Neural cell (in vitro differentiated cells): Measurements from ENCODE around the gene SLC38A1. TPM values are rescaled to one million over a fixed set of nuclear protein-coding genes. Genes with fewer than 3 reads are reported as not detected.

Experiments
- H2AFZ ChIP-seq: fragments of 200-600, 300-800 bp; sonication (generic), shearing (Covaris generic); 2 replicates; pipeline ENCODE4 v1.6.0; 2014; ENCODE audit warnings: low read depth, mild to moderate bottlenecking, antibody characterized with exemption, low read length, moderate library complexity
- H3F3A ChIP-seq: fragments of 200-600 bp; shearing (Covaris generic); 2 replicates; pipeline ENCODE4 v1.6.1; 2016; ENCODE audit warnings: mild to moderate bottlenecking, moderate library complexity, mixed read lengths, antibody characterized with exemption, low read length; ENCODE audit not compliant: insufficient read depth, poor library complexity, severe bottlenecking
- H3K27ac ChIP-seq: fragments of 200-600, 300-800 bp; sonication (generic), shearing (Covaris generic); 2 replicates; pipeline ENCODE4 v1.5.1; 2014; ENCODE audit warnings: mild to moderate bottlenecking, low read length, moderate library complexity
- H3K27me3 ChIP-seq: fragments of 300-800, 200-600 bp; sonication (generic), shearing (Covaris generic); 2 replicates; pipeline ENCODE4 v1.6.0; 2014; ENCODE audit warnings: mild to moderate bottlenecking, low read depth, low read length, moderate library complexity; ENCODE audit not compliant: insufficient read depth
- H3K36me3 ChIP-seq: fragments of 300-800, 200-600 bp; sonication (generic), shearing (Covaris generic); 2 replicates; pipeline ENCODE4 v1.5.1; 2014; ENCODE audit warnings: mild to moderate bottlenecking, antibody characterized with exemption, low read length, moderate library complexity; ENCODE audit not compliant: insufficient read depth
- H3K4me2 ChIP-seq: fragments of 300-800, 200-600 bp; sonication (generic), shearing (Covaris generic); 2 replicates; pipeline ENCODE4 v1.6.0; 2014; ENCODE audit warnings: mild to moderate bottlenecking, low read length
- H3K4me3 ChIP-seq: fragments of 300-800, 200-600 bp; sonication (generic), shearing (Covaris generic); 2 replicates; pipeline ENCODE4 v1.5.1; 2014; ENCODE audit warnings: mild to moderate bottlenecking, low read length, moderate library complexity
- H3K79me2 ChIP-seq: fragments of 200-600 bp; shearing (Covaris generic); replicated peaks from 2 replicates; pipeline ENCODE4 v1.6.0; 2014; ENCODE audit warnings: mild to moderate bottlenecking, low read length, moderate library complexity; ENCODE audit not compliant: insufficient read depth
- H3K9ac ChIP-seq: fragments of 300-800, 200-600 bp; sonication (generic), shearing (Covaris generic); 2 replicates; pipeline ENCODE4 v1.6.1; 2016; ENCODE audit warnings: mild to moderate bottlenecking, low read length, mixed read lengths
- H3K9me2 ChIP-seq: fragments of 200-600 bp; shearing (Covaris generic); 2 replicates; pipeline ENCODE4 v1.6.1; 2016; ENCODE audit warnings: mild to moderate bottlenecking, low read length, mixed read lengths; ENCODE audit not compliant: insufficient read depth
- H3K9me3 ChIP-seq: fragments of 200-600, 300-800 bp; sonication (generic), shearing (Covaris generic); 2 replicates; pipeline ENCODE4 v1.6.1; 2016; ENCODE audit warnings: mild to moderate bottlenecking, mixed run types, low read length, moderate library complexity, mixed read lengths
- H4K20me1 ChIP-seq: fragments of 200-600 bp; shearing (Covaris generic); 2 replicates; pipeline ENCODE4 v1.6.1; 2016; ENCODE audit warnings: mild to moderate bottlenecking, mixed run types; ENCODE audit not compliant: insufficient read depth
- CTCF ChIP-seq: fragments of 450-650 bp; IDR thresholded peaks from 2 replicates; pipeline ENCODE4 v1.5.1; 2014; ENCODE audit warnings: antibody characterized with exemption, mild to moderate bottlenecking, moderate library complexity; ENCODE audit not compliant: poor library complexity, severe bottlenecking
- EP300 ChIP-seq: fragments of 450-650 bp; conservative IDR thresholded peaks from 2 replicates; pipeline ENCODE4 v1.6.1; 2014; ENCODE audit warnings: antibody characterized with exemption, mild to moderate bottlenecking, moderate library complexity; ENCODE audit not compliant: poor library complexity, severe bottlenecking
- EZH2 ChIP-seq: fragments of 200-600, 300-800 bp; shearing (Covaris generic), sonication (generic); IDR thresholded peaks from 2 replicates; pipeline ENCODE4 v1.6.1; 2014; ENCODE audit warnings: antibody characterized with exemption, low read length, borderline replicate concordance, mild to moderate bottlenecking; ENCODE audit not compliant: insufficient read depth, poor library complexity, severe bottlenecking
- MXI1 ChIP-seq: fragments of 450-650 bp; conservative IDR thresholded peaks from 2 replicates; pipeline ENCODE4 v1.6.1; 2014; ENCODE audit warnings: antibody characterized with exemption, mild to moderate bottlenecking; ENCODE audit not compliant: poor library complexity, severe bottlenecking
- POLR2AphosphoS5 ChIP-seq: IDR thresholded peaks from 2 replicates; pipeline ENCODE4 v1.6.1; 2012
- RAD21 ChIP-seq: fragments of 450-650 bp; conservative IDR thresholded peaks from 2 replicates; pipeline ENCODE4 v1.6.1; 2014; ENCODE audit warnings: antibody characterized with exemption, mild to moderate bottlenecking, moderate library complexity
- REST ChIP-seq: IDR thresholded peaks from 2 replicates; pipeline ENCODE4 v1.6.1; 2012; ENCODE audit warnings: borderline replicate concordance
- SMC3 ChIP-seq: fragments of 450-650 bp; conservative IDR thresholded peaks from 2 replicates; pipeline ENCODE4 v1.6.1; 2014; ENCODE audit warnings: antibody characterized with exemption, mild to moderate bottlenecking, moderate library complexity; ENCODE audit not compliant: poor library complexity
- TAF1 ChIP-seq: IDR thresholded peaks from 2 replicates; pipeline ENCODE4 v1.6.1; 2012; ENCODE audit warnings: low read depth
- polyA plus RNA-seq: library from polyadenylated mRNA; depleted of rRNA; stranded (reverse); fragments of >200 nt; gene quantifications from 2 replicates; pipeline ENCODE4 v1.2.3, GENCODE V29; 2014

Gene SLC38A1
- polyA plus RNA-seq, 1 donor from 2014 or later: 124 TPM

GRCh38 chr12:46144433-46144832, 124.4 kb downstream of the SLC38A1 start:
- no peaks in the 10 kb centered on the region for H3K36me3 ChIP-seq
- no peak overlapping the region for H2AFZ ChIP-seq
- no peak overlapping the region for H3K4me2 ChIP-seq
- no peaks in the 10 kb centered on the region for H3K9me3 ChIP-seq
- no peak overlapping the region for H3K9ac ChIP-seq
- no peaks in the 10 kb centered on the region for H3K27me3 ChIP-seq
- H3K9me2 ChIP-seq: no peaks in the 10 kb centered on the region
- H3K79me2 ChIP-seq: no peaks in the 10 kb centered on the region
- no peak overlapping the region for H3K4me3 ChIP-seq
- no peak for TF ChIP-seq CTCF
- no peak for TF ChIP-seq SMC3
- no peak for TF ChIP-seq POLR2AphosphoS5
- TF ChIP-seq TAF1: no peak
- TF ChIP-seq EZH2: no peak
- no peak for TF ChIP-seq REST
- TF ChIP-seq RAD21: no peak
- H4K20me1 ChIP-seq: no peaks in the 10 kb centered on the region
- no peaks in the 10 kb centered on the region for H3F3A ChIP-seq
- H3K27ac ChIP-seq: no peak overlapping the region

GRCh38 chr12:46136249-46136648, 132.6 kb downstream of the SLC38A1 start:
- H3K79me2 ChIP-seq: no peaks in the 10 kb centered on the region
- no peaks in the 10 kb centered on the region for H3F3A ChIP-seq
- H3K9me3 ChIP-seq: no peaks in the 10 kb centered on the region
- H3K9ac ChIP-seq: no peak overlapping the region
- no peak overlapping the region for H3K27ac ChIP-seq
- H3K4me2 ChIP-seq: no peak overlapping the region
- TF ChIP-seq REST: no peak
- no peak for TF ChIP-seq TAF1
- no peak for TF ChIP-seq MXI1
- no peak for TF ChIP-seq EP300
- no peak for TF ChIP-seq RAD21
- no peak for TF ChIP-seq SMC3
- TF ChIP-seq CTCF: no peak
- no peak for TF ChIP-seq EZH2
- TF ChIP-seq POLR2AphosphoS5: no peak
- H4K20me1 ChIP-seq: no peaks in the 10 kb centered on the region
- no peaks in the 10 kb centered on the region for H3K9me2 ChIP-seq
- no peak overlapping the region for H2AFZ ChIP-seq
- H3K4me3 ChIP-seq: no peak overlapping the region
- no peaks in the 10 kb centered on the region for H3K27me3 ChIP-seq
- no peaks in the 10 kb centered on the region for H3K36me3 ChIP-seq
